ENCODE results near the gene SYCE1. TPM values are rescaled to one million over a fixed set of nuclear protein-coding genes. Genes with fewer than 3 reads are reported as not detected.
"Not testable (repeated sequence)": the region's sequence is repeated elsewhere in the genome, so short reads cannot be mapped to it uniquely, and the experiment has no call there.

The SYCE1 gene
- total RNA-seq, 3 donors from 2014 or later, result 3.9 to 5.4 TPM; not detected in 1

DNA sequence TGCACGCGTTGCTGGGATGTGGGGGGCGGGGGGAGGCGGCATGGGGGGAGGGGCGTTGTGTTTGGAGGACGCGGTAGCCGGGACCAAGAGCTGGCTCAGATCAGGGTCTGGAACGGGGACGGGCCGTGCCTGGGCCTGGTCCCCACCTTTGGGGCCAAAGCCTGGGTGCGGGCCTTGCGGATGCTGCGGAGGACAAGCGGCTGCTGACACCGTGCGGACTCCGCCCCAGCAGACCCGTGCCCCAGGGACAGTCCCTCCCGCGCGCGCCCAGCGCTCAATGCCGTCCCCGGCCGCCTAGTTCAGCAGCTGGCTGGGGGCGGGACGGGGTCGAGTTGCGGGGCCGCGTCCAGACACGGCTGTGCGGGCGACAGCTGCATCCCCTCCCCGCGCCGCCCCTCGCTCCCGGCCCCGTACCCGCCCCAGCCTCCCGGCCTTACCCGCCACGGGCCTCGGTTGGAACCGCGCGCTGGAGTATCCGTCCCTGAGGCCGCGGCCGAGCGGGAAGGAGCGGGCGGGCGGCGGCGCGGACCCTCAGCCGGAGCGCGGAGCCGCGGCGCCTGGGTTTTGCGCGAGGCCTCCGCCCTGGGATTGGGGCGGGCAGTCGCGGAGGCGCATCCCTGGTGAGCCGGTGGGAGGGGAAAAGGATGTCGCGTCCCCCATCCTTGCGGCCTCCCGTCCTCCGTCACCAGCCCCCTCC is 3.6 kb upstream of the SYCE1 start:
- H3K4me1 ChIP-seq; H3K27me3 ChIP-seq; DNase-seq (ENCODE audit: low spot score in 2 of 2); H3K36me3 ChIP-seq; intact Hi-C loops (cut with DNase I; ENCODE audit: low total_unique reads); H3K27ac ChIP-seq: not testable (repeated sequence)
- Histone ChIP-seq H3K4me3 (peak overlapping the region in 1 of 3 donors; percentile 39), H3K9me3 (peaks cover 15 to 19% of the 10 kb centered on the region in 2 donors)

DNA sequence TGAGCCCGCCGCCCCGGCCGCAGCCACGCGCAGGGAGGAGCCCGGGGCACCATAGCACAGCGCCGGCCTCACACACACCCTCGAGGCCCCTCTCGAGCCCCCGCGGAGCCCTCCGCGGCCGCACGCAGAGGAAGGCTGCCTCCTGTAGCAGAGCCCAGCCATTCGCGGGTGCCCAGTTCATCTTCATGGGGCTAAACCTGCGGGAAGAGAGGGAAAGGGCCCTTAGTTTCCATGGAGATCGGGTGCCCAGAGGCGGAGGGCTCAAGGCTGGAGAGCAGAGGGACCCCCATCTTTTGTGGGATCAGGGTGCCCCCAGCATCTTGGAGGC is 2.9 kb upstream of the SYCE1 start:
- Histone ChIP-seq H3K4me3 (no peak overlapping the region), H3K27me3 (peaks cover 0 to 6% of the 10 kb centered on the region in 2 donors), H3K9me3 (peaks cover 8 to 13% of the 10 kb centered on the region in 2 donors), H3K27ac (no peak overlapping the region), H3K36me3 (no peaks in the 10 kb centered on the region), H3K4me1 (no peaks in the 10 kb centered on the region)
- intact Hi-C loops (cut with DNase I; ENCODE audit: low total_unique reads), result no loop called here
- no peak for DNase-seq (ENCODE audit: low spot score in 2 of 2)
- TF ChIP-seq POLR2A (IDR thresholded peaks at IDR 0.05), result no peak

DNA sequence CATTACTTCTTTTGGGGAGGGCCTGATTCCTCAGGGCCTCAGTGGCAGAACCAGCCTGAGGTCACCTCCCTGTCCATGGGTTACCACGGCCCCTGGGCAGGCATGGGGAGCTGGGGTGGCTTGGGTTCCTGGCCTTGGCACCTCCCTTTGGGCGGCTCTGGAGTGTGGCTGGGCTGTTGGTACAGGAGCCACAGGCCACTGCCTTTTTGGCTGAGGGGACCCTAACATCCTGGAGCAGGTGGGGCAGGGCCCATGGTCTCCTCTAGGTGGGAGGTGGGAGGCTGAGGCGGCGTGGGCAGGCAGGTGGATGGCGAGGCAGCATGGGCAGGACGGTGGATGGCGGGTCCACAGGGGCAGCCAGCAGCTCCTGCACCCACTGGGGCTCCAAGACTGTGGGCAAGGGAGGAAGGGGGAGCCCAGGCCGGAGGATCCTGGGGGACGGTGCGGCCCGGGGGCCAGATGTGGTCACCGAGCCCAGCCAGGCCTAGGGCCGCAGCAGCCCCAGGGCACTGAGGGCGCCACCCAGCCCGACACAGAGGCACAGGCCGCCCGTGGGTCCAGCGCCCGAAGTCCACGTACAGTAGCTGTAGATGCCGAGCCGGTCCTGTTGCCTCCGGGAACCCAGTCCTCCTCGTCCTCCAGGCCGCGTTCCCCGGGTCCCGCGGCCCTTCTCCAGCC is 2.4 kb upstream of the SYCE1 start:
- intact Hi-C loops (cut with DNase I; ENCODE audit: low total_unique reads), result no loop called here
- TF ChIP-seq POLR2AphosphoS5 (IDR thresholded peaks at IDR 0.05) (no peak), POLR2A (IDR thresholded peaks at IDR 0.05) (no peak)
- TF ChIP-seq, protein P1, sequence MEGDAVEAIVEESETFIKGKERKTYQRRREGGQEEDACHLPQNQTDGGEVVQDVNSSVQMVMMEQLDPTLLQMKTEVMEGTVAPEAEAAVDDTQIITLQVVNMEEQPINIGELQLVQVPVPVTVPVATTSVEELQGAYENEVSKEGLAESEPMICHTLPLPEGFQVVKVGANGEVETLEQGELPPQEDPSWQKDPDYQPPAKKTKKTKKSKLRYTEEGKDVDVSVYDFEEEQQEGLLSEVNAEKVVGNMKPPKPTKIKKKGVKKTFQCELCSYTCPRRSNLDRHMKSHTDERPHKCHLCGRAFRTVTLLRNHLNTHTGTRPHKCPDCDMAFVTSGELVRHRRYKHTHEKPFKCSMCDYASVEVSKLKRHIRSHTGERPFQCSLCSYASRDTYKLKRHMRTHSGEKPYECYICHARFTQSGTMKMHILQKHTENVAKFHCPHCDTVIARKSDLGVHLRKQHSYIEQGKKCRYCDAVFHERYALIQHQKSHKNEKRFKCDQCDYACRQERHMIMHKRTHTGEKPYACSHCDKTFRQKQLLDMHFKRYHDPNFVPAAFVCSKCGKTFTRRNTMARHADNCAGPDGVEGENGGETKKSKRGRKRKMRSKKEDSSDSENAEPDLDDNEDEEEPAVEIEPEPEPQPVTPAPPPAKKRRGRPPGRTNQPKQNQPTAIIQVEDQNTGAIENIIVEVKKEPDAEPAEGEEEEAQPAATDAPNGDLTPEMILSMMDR (IDR thresholded peaks at IDR 0.05), result no peak

GRCh38 chr10:133567119-133567518 is 1.7 kb upstream of the SYCE1 start:
- DNase-seq (ENCODE audit: low spot score in 2 of 2), result no peak
- intact Hi-C loops (cut with DNase I; ENCODE audit: low total_unique reads), result no loop called here
- Histone ChIP-seq H3K9me3 (peaks cover 0 to 12% of the 10 kb centered on the region in 2 donors), H3K27me3 (peaks cover 0 to 6% of the 10 kb centered on the region in 2 donors), H3K4me1 (no peaks in the 10 kb centered on the region), H3K4me3 (no peak overlapping the region), H3K36me3 (no peaks in the 10 kb centered on the region), H3K27ac (no peak overlapping the region)
- TF ChIP-seq POLR2A (IDR thresholded peaks at IDR 0.05), result no peak
- no peak for TF ChIP-seq POLR2AphosphoS5 (IDR thresholded peaks at IDR 0.05)
- TF ChIP-seq, protein P1 (IDR thresholded peaks at IDR 0.05), result no peak

More for the DNA sequence above, 2.4 kb upstream of the SYCE1 start:
- Histone ChIP-seq H3K4me1 (no peaks in the 10 kb centered on the region), H3K27me3 (peaks cover 0 to 6% of the 10 kb centered on the region in 2 donors), H3K27ac (no peak overlapping the region), H3K4me3 (no peak overlapping the region), H3K36me3 (no peaks in the 10 kb centered on the region), H3K9me3 (peaks cover 3 to 12% of the 10 kb centered on the region in 2 donors)
- DNase-seq (ENCODE audit: low spot score in 2 of 2), result no peak

GRCh38 chr10:133564816-133565215 is 567 bp downstream of the SYCE1 start:
- TF ChIP-seq POLR2A (IDR thresholded peaks at IDR 0.05), result no peak
- TF ChIP-seq, protein P1 (IDR thresholded peaks at IDR 0.05), result no peak
- no peak for TF ChIP-seq POLR2AphosphoS5 (IDR thresholded peaks at IDR 0.05)
- peaks cover 0 to 6% of the 10 kb centered on the region in 2 donors for H3K27me3 ChIP-seq
- H3K27ac ChIP-seq, result no peak overlapping the region
- intact Hi-C loops (cut with DNase I; ENCODE audit: low total_unique reads), result no loop called here
- H3K4me3 ChIP-seq, result peak overlapping the region in 1 of 3 donors; percentile 38
- no peaks in the 10 kb centered on the region for H3K4me1 ChIP-seq
- peaks cover 0 to 12% of the 10 kb centered on the region in 2 donors for H3K9me3 ChIP-seq
- H3K36me3 ChIP-seq, result no peaks in the 10 kb centered on the region
- DNase-seq (ENCODE audit: low spot score in 2 of 2), result no peak

DNA sequence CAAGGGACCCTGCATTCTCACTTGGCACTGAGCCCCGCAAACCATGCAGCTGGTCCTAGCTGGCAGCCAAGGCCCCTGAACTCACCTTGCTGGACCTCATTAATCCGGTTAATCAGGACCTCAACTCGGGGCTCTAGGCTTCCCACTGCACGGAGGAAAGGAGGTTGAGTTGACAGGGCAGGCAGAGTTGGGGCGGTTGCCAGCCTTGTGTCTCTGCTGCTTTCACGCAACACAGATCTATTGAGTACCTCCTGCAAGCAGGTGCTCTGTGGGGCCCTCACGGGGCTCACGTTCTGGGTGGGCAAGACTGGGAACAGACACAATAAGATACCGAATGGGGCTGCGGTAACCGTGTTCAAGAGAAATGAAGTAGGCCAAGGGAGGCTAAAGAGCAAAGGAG is 6.2 kb downstream of the SYCE1 start:
- H3K27ac ChIP-seq, result no peak overlapping the region
- intact Hi-C loops (cut with DNase I; ENCODE audit: low total_unique reads), result no loop called here
- DNase-seq (ENCODE audit: low spot score in 2 of 2), result no peak
- no peaks in the 10 kb centered on the region for H3K9me3 ChIP-seq
- TF ChIP-seq POLR2A (IDR thresholded peaks at IDR 0.05) (no peak), POLR2AphosphoS5 (IDR thresholded peaks at IDR 0.05) (no peak)
- TF ChIP-seq, protein P1 (IDR thresholded peaks at IDR 0.05), result no peak
- no peak overlapping the region for H3K4me3 ChIP-seq
- no peaks in the 10 kb centered on the region for H3K4me1 ChIP-seq
- no peaks in the 10 kb centered on the region for H3K27me3 ChIP-seq
- no peaks in the 10 kb centered on the region for H3K36me3 ChIP-seq
